GM13976 (cell line): ENCODE measurements around the gene TNFRSF14.

Experiments
- DNase-seq: peaks from one replicate; pipeline ENCODE4 v3.0.0; 2012; ENCODE audit warnings: low spot score
- in situ Hi-C: fragments of 300-500 bp; cut with MboI; formaldehyde crosslinking; loops from one replicate; pipeline ENCODE4 v1.12.0; 2022; ENCODE audit warnings: low sequenced_read_pairs, mixed read lengths, inconsistent platforms; ENCODE audit not compliant: unreplicated experiment
- TF ChIP-seq, protein P1 (sequence below): IDR thresholded peaks from 2 replicates; pipeline ENCODE4 v1.5.1; 2012; ENCODE audit warnings: borderline replicate concordance, mild to moderate bottlenecking; ENCODE audit not compliant: insufficient read depth; ENCODE audit errors: extremely low read depth, missing control alignments, control extremely low read depth

Gene TNFRSF14

GRCh38 chr1:2535981-2536380 is 20.2 kb upstream of the TNFRSF14 start:
- TF ChIP-seq, protein P1, sequence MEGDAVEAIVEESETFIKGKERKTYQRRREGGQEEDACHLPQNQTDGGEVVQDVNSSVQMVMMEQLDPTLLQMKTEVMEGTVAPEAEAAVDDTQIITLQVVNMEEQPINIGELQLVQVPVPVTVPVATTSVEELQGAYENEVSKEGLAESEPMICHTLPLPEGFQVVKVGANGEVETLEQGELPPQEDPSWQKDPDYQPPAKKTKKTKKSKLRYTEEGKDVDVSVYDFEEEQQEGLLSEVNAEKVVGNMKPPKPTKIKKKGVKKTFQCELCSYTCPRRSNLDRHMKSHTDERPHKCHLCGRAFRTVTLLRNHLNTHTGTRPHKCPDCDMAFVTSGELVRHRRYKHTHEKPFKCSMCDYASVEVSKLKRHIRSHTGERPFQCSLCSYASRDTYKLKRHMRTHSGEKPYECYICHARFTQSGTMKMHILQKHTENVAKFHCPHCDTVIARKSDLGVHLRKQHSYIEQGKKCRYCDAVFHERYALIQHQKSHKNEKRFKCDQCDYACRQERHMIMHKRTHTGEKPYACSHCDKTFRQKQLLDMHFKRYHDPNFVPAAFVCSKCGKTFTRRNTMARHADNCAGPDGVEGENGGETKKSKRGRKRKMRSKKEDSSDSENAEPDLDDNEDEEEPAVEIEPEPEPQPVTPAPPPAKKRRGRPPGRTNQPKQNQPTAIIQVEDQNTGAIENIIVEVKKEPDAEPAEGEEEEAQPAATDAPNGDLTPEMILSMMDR = no peak
- in situ Hi-C loops = loop anchor here (25.0 kb wide), 1 partner anchor 124 kb away; the partner anchor contains the start of gene PEX10

DNA sequence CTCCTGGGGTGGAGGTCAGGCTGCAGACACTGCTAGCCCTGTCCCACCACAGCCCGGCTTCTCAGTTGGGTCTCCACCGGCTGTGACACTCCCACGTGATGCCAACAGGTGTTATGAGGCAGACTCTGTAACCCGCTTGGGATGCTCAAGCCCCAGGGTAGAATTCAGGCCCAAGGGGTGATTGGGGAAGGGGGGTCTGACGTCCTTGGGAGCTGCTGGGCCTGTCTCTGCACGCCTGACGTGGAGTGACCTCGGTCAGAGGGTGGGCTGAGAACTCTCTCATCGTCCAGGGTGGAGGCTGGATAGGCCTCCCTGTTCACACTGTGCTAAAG is 18.4 kb upstream of the TNFRSF14 start:
- no peak for DNase-seq
- in situ Hi-C loops = loop anchor here (25.0 kb wide), 1 partner anchor 125 kb away; the partner anchor contains the start of gene PEX10
- TF ChIP-seq, protein P1 = no peak

More at GRCh38 chr1:2535981-2536380, 20.2 kb upstream of the TNFRSF14 start:
- no peak for DNase-seq

- TF ChIP-seq, protein P1 = no peak
- DNase-seq = no peak
- in situ Hi-C loops = loop anchor here (25.0 kb wide), 1 partner anchor 126 kb away; the partner anchor contains the start of gene PEX10
These were observed 17.8 kb upstream of the TNFRSF14 start for GRCh38 chr1:2538376-2538775.

DNA sequence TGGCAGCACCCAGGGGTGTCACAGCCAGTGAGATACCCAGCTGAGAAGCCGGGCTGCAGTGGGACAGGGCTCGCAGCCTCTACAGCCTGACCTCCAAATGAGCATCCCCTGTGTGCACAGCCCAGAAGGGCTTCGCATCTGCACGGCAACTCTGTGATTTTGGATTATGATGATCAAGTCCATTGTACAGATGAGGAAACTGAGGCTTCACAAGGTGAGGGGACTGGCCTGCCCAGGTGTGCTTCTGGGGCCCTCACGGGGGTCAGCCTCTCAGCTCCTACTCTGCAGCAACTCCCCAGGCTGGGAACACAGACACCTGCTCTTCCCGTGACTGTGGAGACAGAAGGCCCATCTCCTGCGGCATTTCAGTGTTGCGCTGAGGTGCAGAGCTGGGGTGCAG is 17.3 kb upstream of the TNFRSF14 start:
- TF ChIP-seq, protein P1 = no peak
- in situ Hi-C loops = loop anchor here (25.0 kb wide), 1 partner anchor 127 kb away; the partner anchor contains the start of gene PEX10
- DNase-seq = no peak

GRCh38 chr1:2539312-2539907 is 16.8 kb upstream of the TNFRSF14 start:
- TF ChIP-seq, protein P1 = peak; percentile 8
- DNase-seq = no peak
- in situ Hi-C loops = loop anchor here (25.0 kb wide), 1 partner anchor 127 kb away; the partner anchor contains the start of gene PEX10

- in situ Hi-C loops = loop anchor here (25.0 kb wide), 1 partner anchor 129 kb away; the partner anchor contains the start of gene PEX10
- DNase-seq = no peak
- TF ChIP-seq, protein P1 = no peak
These were observed 15.2 kb upstream of the TNFRSF14 start for GRCh38 chr1:2540816-2541492.
